GM12878 (cell line): ENCODE data around the gene EBF3.

Experiments
- ATF7 ChIP-seq: fragments of 450-650 bp; IDR thresholded peaks from 2 replicates; pipeline ENCODE4 v1.6.1; 2016; ENCODE audit warnings: low read depth, mild to moderate bottlenecking
- EP300 ChIP-seq, 2 experiments: fragments of 150-350 bp in 1 of 2; IDR thresholded peaks; 2 replicates each; pipeline ENCODE4 v1.6.1; 2011 to 2012; ENCODE audit warnings: low read depth in 2 of 2, low read length in 2 of 2, borderline replicate concordance in 1 of 2, improper control_type of control experiment in 1 of 2, inconsistent platforms in 1 of 2; ENCODE audit not compliant: control insufficient read depth in 1 of 2
- EZH2 ChIP-seq: IDR thresholded peaks from 2 replicates; pipeline ENCODE4 v1.6.1; 2012; ENCODE audit warnings: low read depth, mild to moderate bottlenecking, control low read depth, inconsistent platforms, low read length, borderline replicate concordance; ENCODE audit not compliant: control insufficient read depth
- FOXM1 ChIP-seq: IDR thresholded peaks from 2 replicates; pipeline ENCODE4 v1.6.1; 2012; ENCODE audit warnings: low read depth, mild to moderate bottlenecking, inconsistent platforms, low read length, moderate library complexity
- MAX ChIP-seq: IDR thresholded peaks from 2 replicates; pipeline ENCODE4 v1.6.1; 2012; ENCODE audit warnings: low read depth, low read length, improper control_type of control experiment
- MYC ChIP-seq: IDR thresholded peaks from 2 replicates; pipeline ENCODE4 v1.6.1; 2011; ENCODE audit warnings: mild to moderate bottlenecking, low read length, moderate library complexity, inconsistent platforms; ENCODE audit not compliant: insufficient read depth, insufficient replicate concordance, insufficient read length, severe bottlenecking
- NFXL1 ChIP-seq: fragments of 450-650 bp; IDR thresholded peaks from 2 replicates; pipeline ENCODE4 v1.6.1; 2017; ENCODE audit warnings: antibody characterized with exemption, mild to moderate bottlenecking, borderline replicate concordance
- PBX3 ChIP-seq: IDR thresholded peaks from 2 replicates; pipeline ENCODE4 v1.6.1; 2011; ENCODE audit warnings: mild to moderate bottlenecking, low read depth, low read length, moderate library complexity; ENCODE audit not compliant: insufficient replicate concordance
- TAF1 ChIP-seq: IDR thresholded peaks from 2 replicates; pipeline ENCODE4 v1.6.1; 2011; ENCODE audit warnings: mild to moderate bottlenecking, low read depth, low read length, borderline replicate concordance
- TCF7 ChIP-seq: IDR thresholded peaks from 2 replicates; pipeline ENCODE4 v1.6.1; 2014; ENCODE audit warnings: antibody characterized with exemption, borderline replicate concordance
- YY1 ChIP-seq: IDR thresholded peaks from 2 replicates; pipeline ENCODE4 v1.6.1; 2011; ENCODE audit warnings: low read depth, mild to moderate bottlenecking, low read length
- ZNF274 ChIP-seq: IDR thresholded peaks from one replicate; pipeline ENCODE4 v1.8.0; 2011; ENCODE audit not compliant: insufficient read length, insufficient read depth
- TF ChIP-seq, protein P1 (sequence below), 3 experiments: IDR thresholded peaks in 2 of 3; conservative IDR thresholded peaks in 1 of 3; 2 replicates each; pipeline ENCODE4 v1.5.1; 2011; ENCODE audit warnings: low read depth in 3 of 3, low read length in 3 of 3, mild to moderate bottlenecking in 3 of 3, control low read depth in 2 of 3, moderate library complexity in 2 of 3, inconsistent platforms in 1 of 3, mixed read lengths in 1 of 3; ENCODE audit not compliant: control insufficient read depth in 2 of 3, insufficient read depth in 1 of 3; ENCODE audit errors: extremely low read depth in 1 of 3

DNA sequence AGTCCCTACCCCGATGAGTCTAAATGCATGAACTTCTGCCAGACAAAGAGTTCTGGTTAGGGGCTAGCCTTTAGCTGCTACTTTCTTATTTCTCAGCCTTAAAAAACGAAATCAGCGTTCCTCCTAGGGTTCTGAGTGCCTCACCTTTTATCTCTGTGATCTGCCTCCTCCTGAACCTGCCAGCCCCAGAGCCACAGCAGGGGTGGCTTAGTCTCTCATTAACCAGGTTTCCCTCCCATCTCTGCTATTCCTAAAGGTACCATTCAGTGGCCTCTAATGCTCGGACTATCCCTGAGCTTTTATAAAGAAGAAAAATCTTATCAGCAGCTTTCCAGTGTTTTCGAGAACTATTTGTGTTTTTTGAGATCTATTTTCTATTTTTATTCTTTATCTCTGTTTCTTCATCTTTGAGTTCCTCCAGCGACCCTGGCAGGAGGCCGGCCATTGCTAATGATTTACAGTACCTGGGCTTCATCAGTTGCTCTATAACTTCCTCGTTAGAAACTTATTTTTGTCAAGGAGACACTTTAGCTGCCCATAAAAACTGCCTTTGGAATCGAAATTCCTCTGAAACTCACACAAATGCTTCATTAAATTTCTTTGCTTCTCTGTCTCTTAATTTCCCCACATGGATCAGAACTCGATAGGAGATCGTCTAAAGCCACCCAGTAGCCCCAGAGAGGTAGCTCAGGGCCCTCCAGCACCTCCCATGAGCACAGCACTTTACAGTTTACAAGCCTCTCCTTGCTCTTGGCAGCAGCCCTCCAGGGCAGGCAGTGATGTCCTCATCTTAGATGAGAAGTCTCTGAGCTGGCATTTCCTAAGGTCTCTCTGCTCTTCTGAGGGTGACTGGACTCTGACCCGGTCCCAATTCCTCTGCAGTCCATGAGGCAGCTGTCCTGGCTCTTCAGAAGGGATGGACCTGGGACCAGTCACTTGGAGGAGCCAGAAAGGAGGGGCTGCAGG is 149.1 kb downstream of the EBF3 start:
- TF ChIP-seq EZH2 (no peak), MAX (no peak), NFXL1 (no peak), TCF7 (no peak), ZNF274 (no peak), ATF7 (no peak), FOXM1 (no peak), MYC (no peak), YY1 (no peak), PBX3 (no peak), EP300 (IDR thresholded peaks at IDR 0.05; ENCODE audit: borderline replicate concordance in 1 of 2, control insufficient read depth in 1 of 2, low read depth in 2 of 2, low read length in 2 of 2) (no peak), TAF1 (no peak)
- TF ChIP-seq, protein P1, sequence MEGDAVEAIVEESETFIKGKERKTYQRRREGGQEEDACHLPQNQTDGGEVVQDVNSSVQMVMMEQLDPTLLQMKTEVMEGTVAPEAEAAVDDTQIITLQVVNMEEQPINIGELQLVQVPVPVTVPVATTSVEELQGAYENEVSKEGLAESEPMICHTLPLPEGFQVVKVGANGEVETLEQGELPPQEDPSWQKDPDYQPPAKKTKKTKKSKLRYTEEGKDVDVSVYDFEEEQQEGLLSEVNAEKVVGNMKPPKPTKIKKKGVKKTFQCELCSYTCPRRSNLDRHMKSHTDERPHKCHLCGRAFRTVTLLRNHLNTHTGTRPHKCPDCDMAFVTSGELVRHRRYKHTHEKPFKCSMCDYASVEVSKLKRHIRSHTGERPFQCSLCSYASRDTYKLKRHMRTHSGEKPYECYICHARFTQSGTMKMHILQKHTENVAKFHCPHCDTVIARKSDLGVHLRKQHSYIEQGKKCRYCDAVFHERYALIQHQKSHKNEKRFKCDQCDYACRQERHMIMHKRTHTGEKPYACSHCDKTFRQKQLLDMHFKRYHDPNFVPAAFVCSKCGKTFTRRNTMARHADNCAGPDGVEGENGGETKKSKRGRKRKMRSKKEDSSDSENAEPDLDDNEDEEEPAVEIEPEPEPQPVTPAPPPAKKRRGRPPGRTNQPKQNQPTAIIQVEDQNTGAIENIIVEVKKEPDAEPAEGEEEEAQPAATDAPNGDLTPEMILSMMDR (IDR thresholded peaks at IDR 0.05 in 2 of 3, conservative IDR thresholded peaks at IDR 0.05 in 1 of 3; ENCODE audit: control insufficient read depth in 2 of 3, extremely low read depth in 1 of 3, insufficient read depth in 1 of 3, low read depth in 3 of 3, low read length in 3 of 3) = no peak
